ENCODE data around the gene PAX6. TPM values are rescaled to one million over a fixed set of nuclear protein-coding genes. Genes with fewer than 3 reads are reported as not detected.
A peak's percentile ranks its signal among the peaks of the same experiment; 100 is the strongest.

PAX6 gene
- total and polyA plus RNA-seq, 9 of the 15 experiments (the other 6 are each of a cell fraction or from before 2014, with no cell fraction given): 1.5 to 10.9 (median 5.3) TPM

DNA sequence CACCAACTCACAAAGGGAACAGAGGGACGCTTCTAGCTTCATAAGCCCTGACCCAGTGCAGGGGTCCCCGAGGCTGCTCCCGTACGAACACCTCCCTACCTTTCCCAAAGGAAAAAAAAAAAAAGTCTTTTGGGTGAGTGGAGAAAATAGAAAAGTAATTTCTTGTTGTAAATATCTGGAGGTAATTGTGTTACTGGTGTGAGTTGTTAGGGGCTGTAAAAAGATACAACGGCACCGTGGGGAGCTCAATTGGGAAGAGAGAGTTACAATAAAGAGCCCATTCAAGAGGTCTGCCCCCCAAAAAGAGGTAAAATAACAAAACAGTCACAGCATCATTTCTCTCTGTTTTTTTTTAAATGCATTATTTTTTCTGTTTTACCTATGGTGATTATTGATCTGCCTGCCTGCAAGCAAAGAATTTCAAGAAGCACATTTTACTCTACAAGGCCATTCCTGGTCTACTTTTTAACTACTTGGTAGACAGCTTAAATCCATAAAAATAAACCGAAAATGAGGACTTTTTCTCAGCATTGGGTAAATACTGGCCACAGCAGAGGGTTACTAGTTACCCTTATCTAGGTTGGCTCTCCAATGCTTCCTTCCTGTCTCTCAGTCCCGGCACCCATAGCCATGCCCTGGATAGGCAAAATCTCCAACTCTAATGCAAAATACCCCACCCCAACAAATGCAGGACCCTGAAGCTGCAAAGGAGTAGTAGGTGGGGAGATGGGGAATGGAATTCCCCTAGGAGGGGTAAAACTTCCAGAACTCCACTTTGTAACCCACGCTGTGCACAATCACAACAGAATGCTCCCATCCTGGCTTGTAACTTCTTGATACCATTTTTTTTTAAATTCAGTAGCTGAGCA, 3.1 kb downstream of the PAX6 start:
- ATAC-seq (no peak), DNase-seq (ENCODE audit: extremely low read depth in 1 of 4, low spot score in 3 of 4) (no peak), FAIRE-seq (no peak)
- in situ Hi-C loops (cut with MboI) (no loop called here), intact Hi-C loops (cut with micrococcal nuclease) (no loop called here)
- Histone ChIP-seq H3K4me1 (replicated peaks in 1 of 2; ENCODE audit: control insufficient read depth in 2 of 2, insufficient read depth in 2 of 2, low read length in 2 of 2) (peaks cover 4 to 39% of the 10 kb centered on the region in 2 experiments; a peak in 3 of 5 replicates), H3K9me3 (replicated peaks; ENCODE audit: control insufficient read depth, insufficient read depth, low read depth, low read length) (no peaks in the 10 kb centered on the region), H3K27ac (ENCODE audit: extremely low read depth, low read depth, low read length) (no peak overlapping the region), H3K36me3 (ENCODE audit: control insufficient read depth, insufficient read depth, low read length) (no peaks in the 10 kb centered on the region), H3K79me2 (ENCODE audit: control insufficient read depth, insufficient read depth, low read length) (no peaks in the 10 kb centered on the region), H3K9me1 (ENCODE audit: control insufficient read depth, insufficient read depth, low read length) (no peaks in the 10 kb centered on the region), H3K4me3 (no peak overlapping the region), H4K20me1 (replicated peaks; ENCODE audit: control insufficient read depth, insufficient read depth, low read length) (no peaks in the 10 kb centered on the region; the same call in 1 of the 2 replicates), H3K4me2 (ENCODE audit: insufficient read depth, low read length) (no peak overlapping the region), H2AFZ (ENCODE audit: low read depth, low read length) (no peak overlapping the region), H3K27me3 (ENCODE audit: control insufficient read depth in 2 of 2, insufficient read depth in 2 of 2, low read length in 2 of 2) (peaks cover 12 to 61% of the 10 kb centered on the region in 2 experiments; a peak in 4 of 5 replicates), H3K9ac (ENCODE audit: insufficient read depth in 1 of 2, low read depth in 2 of 2, low read length in 2 of 2) (no peak overlapping the region)
- BruUV-seq (replicated peaks): no TSS peak
- TF ChIP-seq, protein P1, sequence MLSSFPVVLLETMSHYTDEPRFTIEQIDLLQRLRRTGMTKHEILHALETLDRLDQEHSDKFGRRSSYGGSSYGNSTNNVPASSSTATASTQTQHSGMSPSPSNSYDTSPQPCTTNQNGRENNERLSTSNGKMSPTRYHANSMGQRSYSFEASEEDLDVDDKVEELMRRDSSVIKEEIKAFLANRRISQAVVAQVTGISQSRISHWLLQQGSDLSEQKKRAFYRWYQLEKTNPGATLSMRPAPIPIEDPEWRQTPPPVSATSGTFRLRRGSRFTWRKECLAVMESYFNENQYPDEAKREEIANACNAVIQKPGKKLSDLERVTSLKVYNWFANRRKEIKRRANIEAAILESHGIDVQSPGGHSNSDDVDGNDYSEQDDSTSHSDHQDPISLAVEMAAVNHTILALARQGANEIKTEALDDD (IDR thresholded peaks at IDR 0.05): peak; percentile 73
- no peak for TF ChIP-seq ZNF174 (CRISPR knock-in tag; IDR thresholded peaks at IDR 0.05)
- CTCF ChIA-PET (ENCODE audit: low intra/inter-chr PET ratio): no interaction called here
- 30% methylated on average over 8 of the region's 9 CpGs for WGBS (ENCODE audit: insufficient coverage, low coverage, missing lambda C conversion rate)
- POLR2A ChIA-PET: interaction anchor here (0.6 to 0.8 kb wide), 3 partner anchors 13 to 64 kb away, joined by 3 to 4 read pairs (median 3); no protein-coding TSS in a partner anchor

Measured in K562 (cell line).